OCI-LY7 (cell line): ENCODE results near the gene OSBPL1A. TPM values are rescaled to one million over a fixed set of nuclear protein-coding genes. Genes with fewer than 3 reads are reported as not detected.

ENCODE experiments used
- BruUV-seq: library from RNA; stranded (reverse); fragments of 400-500 nt; replicated peaks from 2 replicates; lab custom pipeline; 2021; lab: Mats Ljungman, UMichigan
- CTCF ChIA-PET: fragments of 300-600 bp; sonication (Branson Sonifier 250); formaldehyde crosslinking; loops from one replicate; lab custom pipeline; 2022; ENCODE audit warnings: antibody characterized with exemption; ENCODE audit not compliant: unreplicated experiment; lab: Charles Lee
- POLR2A ChIA-PET: fragments of 300-600 bp; sonication (Branson Sonifier 250); formaldehyde crosslinking; loops from one replicate; lab custom pipeline; 2022; ENCODE audit warnings: antibody characterized with exemption; lab: Charles Lee
- DNase-seq: peaks from one replicate; pipeline ENCODE4 v3.0.0-alpha.2; 2015; ENCODE audit warnings: low spot score
- H2AFZ ChIP-seq: fragments of 200-600 bp; sonication (generic), shearing (Covaris generic); 2 replicates; pipeline ENCODE4 v1.6.1; 2014; ENCODE audit warnings: mild to moderate bottlenecking, antibody characterized with exemption, low read length, moderate library complexity
- H3K27ac ChIP-seq: fragments of 200-600 bp; sonication (generic); 2 replicates; pipeline ENCODE4 v1.5.1; 2014; ENCODE audit warnings: mixed run types, low read depth, mild to moderate bottlenecking, moderate library complexity, low read length, inconsistent platforms; ENCODE audit not compliant: poor library complexity, severe bottlenecking
- H3K36me3 ChIP-seq: fragments of 200-600 bp; sonication (generic); 2 replicates; pipeline ENCODE4 v1.6.1; 2014; ENCODE audit warnings: mild to moderate bottlenecking, antibody characterized with exemption, low read length, moderate library complexity, mixed read lengths; ENCODE audit not compliant: insufficient read depth
- H3K4me1 ChIP-seq: fragments of 200-600 bp; sonication (generic); 2 replicates; pipeline ENCODE4 v1.5.1; 2014; ENCODE audit warnings: mild to moderate bottlenecking, low read length; ENCODE audit not compliant: insufficient read depth, poor library complexity, severe bottlenecking
- H3K4me2 ChIP-seq: fragments of 200-600 bp; sonication (generic); 2 replicates; pipeline ENCODE4 v1.6.1; 2014; ENCODE audit warnings: mild to moderate bottlenecking, low read length
- H3K4me3 ChIP-seq: fragments of 200-600 bp; sonication (generic); 2 replicates; pipeline ENCODE4 v1.5.1; 2014; ENCODE audit warnings: mild to moderate bottlenecking, low read depth, low read length; ENCODE audit not compliant: poor library complexity, severe bottlenecking
- H3K79me2 ChIP-seq: fragments of 200-600 bp; sonication (generic); 2 replicates; pipeline ENCODE4 v1.6.1; 2016; ENCODE audit warnings: low read depth, mild to moderate bottlenecking, low read length, moderate library complexity, mixed read lengths; ENCODE audit not compliant: insufficient read depth
- H3K9me2 ChIP-seq: fragments of 200-600 bp; sonication (generic); 2 replicates; pipeline ENCODE4 v1.6.1; 2016; ENCODE audit warnings: mild to moderate bottlenecking, low read length, mixed read lengths; ENCODE audit not compliant: insufficient read depth
- H3K9me3 ChIP-seq: fragments of 200-600 bp; sonication (generic); 2 replicates; pipeline ENCODE4 v1.6.1; 2014; ENCODE audit warnings: mild to moderate bottlenecking, mixed run types, low read length, mixed read lengths
- H4K20me1 ChIP-seq: fragments of 200-600 bp; sonication (generic); 2 replicates; pipeline ENCODE4 v1.6.1; 2014; ENCODE audit warnings: mild to moderate bottlenecking, antibody characterized with exemption, low read length, moderate library complexity, mixed read lengths; ENCODE audit not compliant: insufficient read depth
- CTCF ChIP-seq: fragments of 200-600 bp; sonication (generic); conservative IDR thresholded peaks from 2 replicates; pipeline ENCODE4 v1.5.1; 2014; ENCODE audit warnings: mild to moderate bottlenecking, antibody characterized with exemption, low read length, moderate library complexity, mixed read lengths
- EZH2phosphoT487 ChIP-seq: fragments of 200-600 bp; sonication (generic); IDR thresholded peaks from 2 replicates; pipeline ENCODE4 v1.6.1; 2018; ENCODE audit warnings: low read depth, borderline replicate concordance, mild to moderate bottlenecking, mixed run types, antibody characterized with exemption, low read length, moderate library complexity, mixed read lengths
- intact Hi-C: fragments of 100-400 bp; cut with micrococcal nuclease; formaldehyde crosslinking; loops from one replicate; pipeline ENCODE4 v1.10.0; 2022; ENCODE audit not compliant: unreplicated experiment
- total RNA-seq, 2 experiments: library from RNA; depleted of rRNA in 1 of 2; stranded (reverse); fragments of >200 nt in 1 of 2; shearing (Covaris generic) in 1 of 2; gene quantifications; 2 replicates each; pipeline ENCODE4 v1.2.3, GENCODE V29; 2014 to 2022

The OSBPL1A gene
- total RNA-seq, 2 experiments from 2014 or later: 0.06 to 0.59 TPM

GRCh38 chr18:24427484-24427883 is 29.9 kb upstream of the OSBPL1A start:
- Histone ChIP-seq H3K9me3 (no peaks in the 10 kb centered on the region), H3K4me2 (no peak overlapping the region), H3K9me2 (no peaks in the 10 kb centered on the region), H4K20me1 (no peaks in the 10 kb centered on the region), H3K79me2 (no peaks in the 10 kb centered on the region), H2AFZ (no peak overlapping the region), H3K27ac (no peak overlapping the region), H3K36me3 (no peaks in the 10 kb centered on the region), H3K4me1 (no peaks in the 10 kb centered on the region), H3K4me3 (no peak overlapping the region)
- intact Hi-C loops: no loop called here
- TF ChIP-seq CTCF: no peak
- no peak for TF ChIP-seq EZH2phosphoT487
- DNase-seq: no peak
- no TSS peak for BruUV-seq
- ChIA-PET CTCF (no interaction called here), POLR2A (no interaction called here)

GRCh38 chr18:24426398-24427294 is 29.0 kb upstream of the OSBPL1A start, which contains the start of gene IMPACT:
Gene IMPACT, plus strand, starts transcription at chr18:24426670. Its CDS starts 87 bp downstream, at chr18:24426757.
- Histone ChIP-seq H3K27ac (no peak within 1 kb of the TSS), H4K20me1 (no peaks in the 10 kb centered on the region), H3K9me3 (no peaks in the 10 kb centered on the region), H2AFZ (no peak within 1 kb of the TSS), H3K4me3 (no peak within 1 kb of the TSS), H3K79me2 (no peaks in the 10 kb centered on the region), H3K4me2 (no peak within 1 kb of the TSS), H3K9me2 (no peaks in the 10 kb centered on the region), H3K4me1 (no peaks in the 10 kb centered on the region), H3K36me3 (no peaks in the 10 kb centered on the region)
- POLR2A ChIA-PET: no interaction called here
- intact Hi-C loops: no loop called here
- no peak for DNase-seq
- no peak for TF ChIP-seq CTCF
- no peak for TF ChIP-seq EZH2phosphoT487
- no TSS peak for BruUV-seq
- CTCF ChIA-PET: no interaction called here

- ChIA-PET POLR2A (no interaction called here), CTCF (no interaction called here)
- intact Hi-C loops: no loop called here
- Histone ChIP-seq H3K36me3 (no peaks in the 10 kb centered on the region), H3K4me1 (no peaks in the 10 kb centered on the region), H3K79me2 (no peaks in the 10 kb centered on the region), H3K27ac (no peak overlapping the region), H3K4me2 (no peak overlapping the region), H3K9me2 (no peaks in the 10 kb centered on the region), H3K4me3 (no peak overlapping the region), H2AFZ (no peak overlapping the region), H4K20me1 (no peaks in the 10 kb centered on the region), H3K9me3 (no peaks in the 10 kb centered on the region)
- BruUV-seq: no TSS peak
- DNase-seq: no peak
- TF ChIP-seq CTCF: no peak
- TF ChIP-seq EZH2phosphoT487: no peak
These were observed 28.4 kb upstream of the OSBPL1A start for GRCh38 chr18:24426073-24426397.
